ENCODE measurements around the gene ARL13B. TPM values are rescaled to one million over a fixed set of nuclear protein-coding genes. Genes with fewer than 3 reads are reported as not detected.

ARL13B gene
- total and polyA plus RNA-seq, 2 donors (not counting 1 experiment from before 2014, with no cell fraction given), result 1.3 to 12.9 TPM

- H3K79me2 ChIP-seq (ENCODE audit: control insufficient read depth, insufficient read depth, low read length), result no peaks in the 10 kb centered on the region
- no peak for DNase-seq
- intact Hi-C loops (cut with micrococcal nuclease), result loop anchor here (10.0 kb wide), 1 partner anchor 244 kb away; no protein-coding TSS in a partner anchor
- ChIA-PET CTCF (interaction anchor here (0.6 to 5.4 kb wide), 3 partner anchors 21 to 101 kb away, joined by 3 to 61 read pairs (median 3); partner anchors contain the start of gene ARL13B), POLR2A (no interaction called here)
- no peak overlapping the region for H2AFZ ChIP-seq (ENCODE audit: insufficient read depth, low read depth, low read length, poor library complexity, severe bottlenecking)
- ATAC-seq (ENCODE audit: low read depth), result no peak
- no peaks in the 10 kb centered on the region for H3K9me3 ChIP-seq (ENCODE audit: control extremely low read depth in 1 of 3, control insufficient read depth in 2 of 3, insufficient read depth in 1 of 3, low read length in 2 of 3)
- no peak overlapping the region for H3K4me3 ChIP-seq (ENCODE audit: control extremely low read depth in 1 of 5, extremely low read depth in 1 of 5, insufficient read depth in 1 of 5, low read depth in 2 of 5, low read length in 4 of 5)
- TF ChIP-seq EZH2 (IDR thresholded peaks at IDR 0.05; ENCODE audit: borderline replicate concordance, insufficient read depth, low read depth, low read length, poor library complexity, severe bottlenecking) (no peak), CTCF (IDR thresholded peaks at IDR 0.05) (no peak)
- H3K27ac Mint-ChIP-seq, result no peak overlapping the region
- no peak overlapping the region for H3K4me2 ChIP-seq (replicated peaks; ENCODE audit: low read depth, low read length, poor library complexity, severe bottlenecking)
- H4K20me1 ChIP-seq (ENCODE audit: control insufficient read depth, insufficient read depth, low read length, poor library complexity, severe bottlenecking), result no peaks in the 10 kb centered on the region
- H3K4me3 Mint-ChIP-seq, result no peak overlapping the region
- peaks cover 3% of the 10 kb centered on the region for H3K4me1 Mint-ChIP-seq
- H3K9ac ChIP-seq (ENCODE audit: low read length), result no peak overlapping the region
- H3K27ac ChIP-seq (ENCODE audit: low read length in 2 of 2), result no peak overlapping the region
- peaks cover 0 to 1% of the 10 kb centered on the region in 2 experiments for H3K36me3 ChIP-seq (replicated peaks in 1 of 2; ENCODE audit: control extremely low read depth in 1 of 2, control insufficient read depth in 1 of 2, extremely low read depth in 1 of 2, insufficient read depth in 2 of 2, low read length in 1 of 2)
- H3K27me3 ChIP-seq (replicated peaks in 1 of 4; ENCODE audit: control extremely low read depth in 1 of 4, control insufficient read depth in 3 of 4, insufficient read depth in 4 of 4, low read length in 3 of 4), result no peaks in the 10 kb centered on the region
- WGBS (ENCODE audit: insufficient coverage), result no CpG with 5 or more reads among the region's 1 CpG
- no peaks in the 10 kb centered on the region for H3K9me3 Mint-ChIP-seq (ENCODE audit: insufficient read depth)
- H3K4me1 ChIP-seq (ENCODE audit: control insufficient read depth in 2 of 2, insufficient read depth in 2 of 2, low read length in 2 of 2), result no peaks in the 10 kb centered on the region
- H3K27me3 Mint-ChIP-seq, result no peaks in the 10 kb centered on the region
Observed at GRCh38 chr3:94001191-94001590, 21.2 kb downstream of the ARL13B start.

GRCh38 chr3:94001827-94002495 lies 22.0 kb downstream of the ARL13B start:
- intact Hi-C loops (cut with micrococcal nuclease), result loop anchor here (10.0 kb wide), 1 partner anchor 243 kb away; no protein-coding TSS in a partner anchor
- ChIA-PET POLR2A (no interaction called here), CTCF (interaction anchor here (0.7 to 5.4 kb wide), 4 partner anchors 16 to 100 kb away, joined by 3 to 61 read pairs (median 4); partner anchors contain the start of gene ARL13B)
- Histone ChIP-seq H3K4me3 (ENCODE audit: control extremely low read depth in 1 of 5, extremely low read depth in 1 of 5, insufficient read depth in 1 of 5, low read depth in 2 of 5, low read length in 4 of 5) (no peak overlapping the region), H3K27ac (ENCODE audit: low read length in 2 of 2) (no peak overlapping the region), H3K4me1 (ENCODE audit: control insufficient read depth in 2 of 2, insufficient read depth in 2 of 2, low read length in 2 of 2) (no peaks in the 10 kb centered on the region), H3K27me3 (replicated peaks in 1 of 4; ENCODE audit: control extremely low read depth in 1 of 4, control insufficient read depth in 3 of 4, insufficient read depth in 4 of 4, low read length in 3 of 4) (no peaks in the 10 kb centered on the region), H3K9me3 (ENCODE audit: control extremely low read depth in 1 of 3, control insufficient read depth in 2 of 3, insufficient read depth in 1 of 3, low read length in 2 of 3) (no peaks in the 10 kb centered on the region), H4K20me1 (ENCODE audit: control insufficient read depth, insufficient read depth, low read length, poor library complexity, severe bottlenecking) (no peaks in the 10 kb centered on the region), H3K79me2 (ENCODE audit: control insufficient read depth, insufficient read depth, low read length) (no peaks in the 10 kb centered on the region), H3K4me2 (replicated peaks; ENCODE audit: low read depth, low read length, poor library complexity, severe bottlenecking) (no peak overlapping the region), H3K36me3 (replicated peaks in 1 of 2; ENCODE audit: control extremely low read depth in 1 of 2, control insufficient read depth in 1 of 2, extremely low read depth in 1 of 2, insufficient read depth in 2 of 2, low read length in 1 of 2) (peaks cover 0 to 1% of the 10 kb centered on the region in 2 experiments), H3K9ac (ENCODE audit: low read length) (no peak overlapping the region), H2AFZ (ENCODE audit: insufficient read depth, low read depth, low read length, poor library complexity, severe bottlenecking) (no peak overlapping the region)
- no peak for TF ChIP-seq EZH2 (IDR thresholded peaks at IDR 0.05; ENCODE audit: borderline replicate concordance, insufficient read depth, low read depth, low read length, poor library complexity, severe bottlenecking)
- TF ChIP-seq CTCF (IDR thresholded peaks at IDR 0.05), result no peak
- no peaks in the 10 kb centered on the region for H3K27me3 Mint-ChIP-seq
- DNase-seq (no peak), ATAC-seq (ENCODE audit: low read depth) (no peak)
- H3K9me3 Mint-ChIP-seq (ENCODE audit: insufficient read depth), result no peaks in the 10 kb centered on the region
- H3K4me1 Mint-ChIP-seq, result peaks cover 3% of the 10 kb centered on the region
- H3K4me3 Mint-ChIP-seq, result no peak overlapping the region
- no peak overlapping the region for H3K27ac Mint-ChIP-seq
- no CpG with 5 or more reads among the region's 3 CpGs for WGBS (ENCODE audit: insufficient coverage)
